Progenitor cell of endocrine pancreas (in vitro differentiated cells): Measurements from ENCODE around the gene DLX5. TPM values are rescaled to one million over a fixed set of nuclear protein-coding genes. Genes with fewer than 3 reads are reported as not detected.

Experiments
- DNase-seq: peaks from one replicate; pipeline ENCODE4 v3.0.0; 2021; ENCODE audit warnings: low spot score; ENCODE audit not compliant: unreplicated experiment
- H3K27ac Mint-ChIP-seq: 2 replicates; pipeline ENCODE4 v1.8.0; 2021; ENCODE audit warnings: mild to moderate bottlenecking, moderate library complexity, mixed read lengths
- H3K27me3 Mint-ChIP-seq: 2 replicates; pipeline ENCODE4 v1.8.0; 2021; ENCODE audit warnings: mixed read lengths
- H3K36me3 Mint-ChIP-seq: 2 replicates; pipeline ENCODE4 v1.8.0; 2022; ENCODE audit warnings: mixed read lengths; ENCODE audit not compliant: insufficient read depth
- H3K4me1 Mint-ChIP-seq: 2 replicates; pipeline ENCODE4 v1.8.0; 2021; ENCODE audit warnings: low read depth, mixed read lengths
- H3K4me3 Mint-ChIP-seq: 2 replicates; pipeline ENCODE4 v1.8.0; 2021; ENCODE audit warnings: low read depth, mild to moderate bottlenecking, moderate library complexity, mixed read lengths
- H3K9me3 Mint-ChIP-seq: 2 replicates; pipeline ENCODE4 v1.8.0; 2021; ENCODE audit warnings: low read depth, mixed read lengths
- total RNA-seq: library from RNA; stranded (reverse); gene quantifications from 2 replicates; pipeline ENCODE4 v1.2.1, GENCODE V29; 2021
- TF ChIP-seq, protein P1 (sequence below): fragments of 200-600 bp; sonication (generic); IDR thresholded peaks from one replicate; pipeline ENCODE4 v1.5.0; 2021; ENCODE audit warnings: antibody characterized with exemption, mild to moderate bottlenecking; ENCODE audit not compliant: unreplicated experiment

Gene DLX5
- total RNA-seq, 1 donor from 2014 or later, result 1.7 TPM

DNA sequence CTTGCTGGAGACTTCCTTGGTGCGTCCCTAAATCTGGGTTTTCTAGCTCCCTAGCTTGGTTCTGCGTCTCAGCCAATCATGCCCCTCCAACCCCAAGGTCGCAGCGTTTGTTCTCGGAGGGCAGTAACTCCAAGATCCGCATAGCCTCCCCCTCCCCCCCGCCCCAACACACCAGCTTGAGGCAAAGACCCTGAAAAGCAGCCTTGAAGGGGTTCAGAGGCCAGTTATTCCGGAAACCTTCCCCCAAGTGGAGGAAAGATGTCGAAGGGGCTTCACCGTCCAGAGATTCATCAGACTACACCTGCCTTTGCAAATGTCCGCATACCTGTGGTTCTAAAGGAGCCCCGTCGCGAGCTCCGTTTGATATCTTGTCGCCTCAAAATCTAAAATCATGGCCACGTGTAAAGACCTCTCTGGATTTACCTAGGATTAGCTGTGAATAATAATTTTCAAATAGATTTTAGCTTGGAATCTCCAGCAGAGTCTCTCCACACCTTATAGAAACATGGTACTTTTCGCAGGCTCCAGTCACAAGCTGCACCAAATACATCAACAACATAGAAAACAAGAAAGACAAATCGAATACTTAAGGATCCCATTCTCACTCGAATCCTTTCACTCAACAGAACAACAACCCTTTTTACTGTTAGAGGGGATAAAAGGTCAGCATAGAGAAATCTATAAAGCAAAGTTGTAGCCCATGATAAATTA lies 11.3 kb downstream of the DLX5 start:
- Mint-ChIP-seq H3K9me3 (no peaks in the 10 kb centered on the region), H3K27ac (no peak overlapping the region), H3K4me3 (no peak overlapping the region), H3K27me3 (peaks cover 99% of the 10 kb centered on the region), H3K36me3 (no peaks in the 10 kb centered on the region), H3K4me1 (peaks cover 4% of the 10 kb centered on the region)
- no peak for DNase-seq
- TF ChIP-seq, protein P1, sequence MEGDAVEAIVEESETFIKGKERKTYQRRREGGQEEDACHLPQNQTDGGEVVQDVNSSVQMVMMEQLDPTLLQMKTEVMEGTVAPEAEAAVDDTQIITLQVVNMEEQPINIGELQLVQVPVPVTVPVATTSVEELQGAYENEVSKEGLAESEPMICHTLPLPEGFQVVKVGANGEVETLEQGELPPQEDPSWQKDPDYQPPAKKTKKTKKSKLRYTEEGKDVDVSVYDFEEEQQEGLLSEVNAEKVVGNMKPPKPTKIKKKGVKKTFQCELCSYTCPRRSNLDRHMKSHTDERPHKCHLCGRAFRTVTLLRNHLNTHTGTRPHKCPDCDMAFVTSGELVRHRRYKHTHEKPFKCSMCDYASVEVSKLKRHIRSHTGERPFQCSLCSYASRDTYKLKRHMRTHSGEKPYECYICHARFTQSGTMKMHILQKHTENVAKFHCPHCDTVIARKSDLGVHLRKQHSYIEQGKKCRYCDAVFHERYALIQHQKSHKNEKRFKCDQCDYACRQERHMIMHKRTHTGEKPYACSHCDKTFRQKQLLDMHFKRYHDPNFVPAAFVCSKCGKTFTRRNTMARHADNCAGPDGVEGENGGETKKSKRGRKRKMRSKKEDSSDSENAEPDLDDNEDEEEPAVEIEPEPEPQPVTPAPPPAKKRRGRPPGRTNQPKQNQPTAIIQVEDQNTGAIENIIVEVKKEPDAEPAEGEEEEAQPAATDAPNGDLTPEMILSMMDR, result no peak

DNA sequence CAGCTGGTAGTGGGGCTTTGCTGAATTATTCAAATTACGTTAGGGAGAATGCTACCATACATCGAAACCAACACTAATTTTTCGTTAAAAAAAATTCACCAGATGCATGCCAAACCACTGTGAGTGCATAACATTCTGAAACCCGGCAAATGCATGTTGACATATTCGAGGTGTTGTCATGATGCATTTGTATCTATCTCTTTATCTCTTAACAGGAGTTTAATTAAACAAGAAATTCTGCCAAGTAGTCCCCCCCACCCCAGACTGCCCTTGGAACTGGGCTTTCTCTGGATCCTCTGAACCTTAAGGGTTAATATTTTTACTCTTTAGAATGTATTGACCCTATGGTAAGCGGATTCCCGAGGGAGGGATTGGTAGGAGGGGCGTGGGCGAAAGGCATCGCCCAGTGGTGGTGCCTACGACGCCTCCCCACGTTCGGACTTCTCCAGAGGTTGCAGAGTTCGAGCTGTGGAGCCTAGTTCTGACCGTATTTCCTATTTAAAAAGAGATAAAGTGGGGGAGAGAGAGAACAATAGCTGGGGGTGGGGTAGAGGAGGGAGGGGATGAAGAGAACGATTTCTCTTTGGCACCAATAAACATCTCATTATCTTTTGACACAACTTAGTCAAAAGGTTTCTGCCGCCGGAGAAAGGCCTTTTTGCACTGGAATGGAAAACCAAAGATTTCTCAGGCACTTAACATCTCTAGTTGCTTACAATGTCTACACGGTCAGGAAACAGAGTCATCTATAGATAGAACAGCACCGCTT lies 12.1 kb downstream of the DLX5 start:
- no peaks in the 10 kb centered on the region for H3K36me3 Mint-ChIP-seq
- H3K4me1 Mint-ChIP-seq, result peaks cover 4% of the 10 kb centered on the region
- no peak overlapping the region for H3K27ac Mint-ChIP-seq
- no peak for DNase-seq
- H3K27me3 Mint-ChIP-seq, result peaks cover 99% of the 10 kb centered on the region
- no peaks in the 10 kb centered on the region for H3K9me3 Mint-ChIP-seq
- H3K4me3 Mint-ChIP-seq, result no peak overlapping the region
- TF ChIP-seq, protein P1, result no peak

DNA sequence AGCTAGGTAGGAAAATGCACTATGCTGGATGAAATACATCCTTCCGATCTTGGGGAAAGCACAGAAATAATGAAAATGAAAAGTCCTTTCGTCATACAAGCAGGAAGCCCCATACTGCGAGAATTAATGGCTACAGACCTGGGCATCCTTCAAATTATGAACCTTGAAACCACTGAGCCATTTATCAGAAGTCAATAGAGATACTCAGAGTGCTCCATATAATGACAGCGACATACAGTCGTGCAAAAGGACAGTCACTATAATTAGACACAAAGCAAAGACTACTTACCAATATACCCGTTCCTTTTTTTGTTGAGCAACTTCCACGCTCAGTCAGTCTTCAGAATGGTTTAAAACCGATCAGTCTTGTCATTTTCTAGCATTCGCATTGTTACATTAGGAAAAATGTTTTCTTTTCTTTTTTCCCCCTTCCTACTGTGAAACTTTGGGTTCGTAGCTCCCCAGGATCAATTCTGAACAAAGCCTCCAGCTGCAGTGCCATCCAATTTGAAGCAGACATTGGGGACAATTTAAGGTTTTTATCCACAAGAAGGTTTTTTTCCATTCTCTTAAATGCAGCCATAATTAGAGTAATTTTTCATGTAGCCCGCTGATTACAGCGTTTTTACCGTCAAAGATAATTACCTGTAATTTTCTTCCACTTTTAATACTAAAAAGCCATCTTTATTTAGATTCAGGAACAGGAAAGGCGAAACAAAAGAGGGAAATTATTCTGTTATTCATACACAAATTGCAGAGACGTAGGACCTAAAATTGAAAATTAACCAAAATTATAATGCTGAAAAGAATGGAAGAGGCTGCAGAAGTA lies 12.9 kb downstream of the DLX5 start:
- TF ChIP-seq, protein P1, result no peak
- no peaks in the 10 kb centered on the region for H3K36me3 Mint-ChIP-seq
- no peak overlapping the region for H3K4me3 Mint-ChIP-seq
- no peak for DNase-seq
- no peak overlapping the region for H3K27ac Mint-ChIP-seq
- H3K27me3 Mint-ChIP-seq, result peaks cover 99% of the 10 kb centered on the region
- H3K9me3 Mint-ChIP-seq, result no peaks in the 10 kb centered on the region
- H3K4me1 Mint-ChIP-seq, result peaks cover 1% of the 10 kb centered on the region

DNA sequence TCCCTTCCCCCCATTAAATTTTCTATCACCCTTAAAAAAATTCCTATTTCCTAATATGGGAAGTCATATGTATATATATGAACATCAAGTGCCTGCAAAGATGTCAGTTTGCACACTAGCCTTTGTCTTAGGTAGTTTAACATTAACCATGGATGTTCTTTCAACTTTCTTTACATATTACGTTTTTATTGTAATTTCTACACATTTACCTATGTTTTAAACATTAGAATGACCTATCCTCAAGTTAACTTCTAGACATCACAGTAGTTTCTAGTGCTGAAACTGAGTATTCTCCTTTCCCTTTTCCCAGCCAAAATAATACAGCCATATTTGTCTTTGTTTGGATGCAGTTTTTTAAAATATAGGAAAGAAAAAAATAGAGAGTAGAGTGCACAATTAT lies 13.5 kb downstream of the DLX5 start:
- Mint-ChIP-seq H3K27ac (no peak overlapping the region), H3K27me3 (peaks cover 95% of the 10 kb centered on the region), H3K4me1 (no peaks in the 10 kb centered on the region), H3K36me3 (no peaks in the 10 kb centered on the region), H3K4me3 (no peak overlapping the region), H3K9me3 (no peaks in the 10 kb centered on the region)
- DNase-seq, result no peak
- TF ChIP-seq, protein P1, result no peak
